PC-3 (cell line): ENCODE measurements around the gene VEGFC. TPM values are rescaled to one million over a fixed set of nuclear protein-coding genes. Genes with fewer than 3 reads are reported as not detected.

Experiments used
- ATAC-seq: fragments of 200-7000 bp; cut with Tn5 transposase; 2 replicates; pipeline ENCODE4 v1.9.1; 2020; ENCODE audit warnings: mild to moderate bottlenecking, moderate library complexity
- BruUV-seq: library from RNA; stranded (reverse); fragments of 400-500 nt; replicated peaks from 2 replicates; lab custom pipeline; 2021; lab: Mats Ljungman, UMichigan
- CTCF ChIA-PET: fragments of 300-600 bp; sonication (Branson Sonifier 250); formaldehyde crosslinking; loops from one replicate; lab custom pipeline; 2022; ENCODE audit warnings: antibody characterized with exemption; lab: Charles Lee
- POLR2A ChIA-PET: fragments of 300-600 bp; sonication (Branson Sonifier 250); formaldehyde crosslinking; loops from one replicate; lab custom pipeline; 2022; ENCODE audit warnings: antibody characterized with exemption; ENCODE audit not compliant: unreplicated experiment; lab: Charles Lee
- DNase-seq: peaks from one replicate; pipeline ENCODE4 v3.0.0-alpha.2; 2015
- H2AFZ ChIP-seq: fragments of 300-600 bp; sonication (generic); 2 replicates; pipeline ENCODE4 v1.6.0; 2016; ENCODE audit warnings: antibody characterized with exemption, low read length
- H3F3A ChIP-seq: fragments of 300-600 bp; sonication (generic); one replicate; pipeline ENCODE4 v1.6.0; 2017; ENCODE audit warnings: antibody characterized with exemption, low read length, control low read depth, mild to moderate bottlenecking; ENCODE audit not compliant: unreplicated experiment
- H3K27ac ChIP-seq: fragments of 300-600 bp; sonication (generic); 2 replicates; pipeline ENCODE4 v1.5.1; 2016; ENCODE audit warnings: mild to moderate bottlenecking, low read length
- H3K27me3 ChIP-seq: fragments of 300-600 bp; sonication (generic); 2 replicates; pipeline ENCODE4 v1.6.1; 2016; ENCODE audit warnings: low read length, mixed read lengths
- H3K36me3 ChIP-seq: fragments of 300-600 bp; sonication (generic); 2 replicates; pipeline ENCODE4 v1.6.1; 2016; ENCODE audit warnings: low read depth, mixed run types, low read length, mixed read lengths
- H3K4me1 ChIP-seq: fragments of 300-600 bp; sonication (generic); 2 replicates; pipeline ENCODE4 v1.5.1; 2016; ENCODE audit warnings: low read length; ENCODE audit not compliant: insufficient read depth
- H3K4me2 ChIP-seq: fragments of 300-600 bp; sonication (generic); 2 replicates; pipeline ENCODE4 v1.6.0; 2016; ENCODE audit warnings: low read length
- H3K4me3 ChIP-seq: fragments of 300-600 bp; sonication (generic); 2 replicates; pipeline ENCODE4 v1.5.1; 2016; ENCODE audit warnings: mild to moderate bottlenecking, low read length, mixed read lengths
- H3K79me2 ChIP-seq: fragments of 300-600 bp; sonication (generic); 2 replicates; pipeline ENCODE4 v1.6.1; 2017; ENCODE audit warnings: low read length, mixed read lengths
- H3K9ac ChIP-seq: fragments of 300-600 bp; sonication (generic); 2 replicates; pipeline ENCODE4 v1.6.0; 2016; ENCODE audit warnings: mild to moderate bottlenecking, low read length
- H3K9me2 ChIP-seq: fragments of 300-600 bp; sonication (generic); replicated peaks from 2 replicates; pipeline ENCODE4 v1.6.1; 2016; ENCODE audit warnings: mixed run types, low read length, mixed read lengths
- H3K9me3 ChIP-seq: fragments of 300-600 bp; sonication (generic); 2 replicates; pipeline ENCODE4 v1.6.1; 2016; ENCODE audit warnings: low read length, mixed read lengths
- H4K20me1 ChIP-seq: fragments of 300-600 bp; sonication (generic); 2 replicates; pipeline ENCODE4 v1.6.1; 2016; ENCODE audit warnings: low read length, mixed read lengths
- CTCF ChIP-seq: fragments of 300-600 bp; sonication (generic); conservative IDR thresholded peaks from 2 replicates; pipeline ENCODE4 v1.5.1; 2017; ENCODE audit warnings: antibody characterized with exemption, low read depth, mild to moderate bottlenecking, low read length
- EZH2 ChIP-seq: fragments of 300-600 bp; sonication (generic); IDR thresholded peaks from one replicate; pipeline ENCODE4 v1.6.1; 2017; ENCODE audit warnings: antibody characterized with exemption, mild to moderate bottlenecking, low read length; ENCODE audit not compliant: unreplicated experiment
- EZH2phosphoT487 ChIP-seq: fragments of 300-600 bp; sonication (generic); IDR thresholded peaks from 2 replicates; pipeline ENCODE4 v1.6.1; 2018; ENCODE audit warnings: mild to moderate bottlenecking, antibody characterized with exemption, low read length, borderline replicate concordance
- intact Hi-C: fragments of 100-400 bp; cut with micrococcal nuclease; formaldehyde crosslinking; loops from 2 replicates; pipeline ENCODE4 v1.9.0; 2023
- total RNA-seq: library from RNA; depleted of rRNA; stranded (reverse); fragments of >200 nt; gene quantifications from 2 replicates; pipeline ENCODE4 v1.2.3, GENCODE V29; 2014

VEGFC gene
- total RNA-seq, 1 experiment from 2014 or later: 36.6 TPM

GRCh38 chr4:176790398-176790797 is 2.3 kb downstream of the VEGFC start:
- H3K27ac ChIP-seq: peak overlapping the region; percentile 100
- H3K9ac ChIP-seq: peak overlapping the region; percentile 100
- peaks cover 20% of the 10 kb centered on the region for H4K20me1 ChIP-seq
- POLR2A ChIA-PET: no interaction called here
- H3K79me2 ChIP-seq: peaks cover 79% of the 10 kb centered on the region
- ATAC-seq: no peak
- H3K4me3 ChIP-seq: peak overlapping the region; percentile 98
- peak overlapping the region; percentile 89 for H3K4me2 ChIP-seq
- H3K27me3 ChIP-seq: no peaks in the 10 kb centered on the region
- H2AFZ ChIP-seq: no peak overlapping the region
- H3F3A ChIP-seq: peaks cover 14% of the 10 kb centered on the region
- H3K4me1 ChIP-seq: peaks cover 52% of the 10 kb centered on the region
- TF ChIP-seq CTCF (no peak), EZH2 (no peak), EZH2phosphoT487 (no peak)
- TSS peak; percentile 78 for BruUV-seq
- H3K9me2 ChIP-seq: no peaks in the 10 kb centered on the region
- H3K36me3 ChIP-seq: peaks cover 9% of the 10 kb centered on the region
- no peaks in the 10 kb centered on the region for H3K9me3 ChIP-seq
- DNase-seq: peak; percentile 25
- intact Hi-C loops: loop anchor here (1.0 to 5.0 kb wide), 10 partner anchors 9 to 547 kb away; no protein-coding TSS in a partner anchor
- CTCF ChIA-PET: no interaction called here

- Histone ChIP-seq H4K20me1 (peaks cover 20% of the 10 kb centered on the region), H3F3A (peaks cover 14% of the 10 kb centered on the region), H3K9ac (peak overlapping the region; percentile 100), H3K27ac (peak overlapping the region; percentile 100), H2AFZ (no peak overlapping the region), H3K4me3 (peak overlapping the region; percentile 98), H3K27me3 (no peaks in the 10 kb centered on the region), H3K79me2 (peaks cover 84% of the 10 kb centered on the region), H3K9me2 (no peaks in the 10 kb centered on the region), H3K36me3 (peaks cover 9% of the 10 kb centered on the region), H3K9me3 (no peaks in the 10 kb centered on the region), H3K4me1 (peaks cover 49% of the 10 kb centered on the region), H3K4me2 (peak overlapping the region; percentile 89)
- intact Hi-C loops: loop anchor here (1.0 to 5.0 kb wide), 11 partner anchors 9 to 547 kb away; no protein-coding TSS in a partner anchor
- no peak for TF ChIP-seq EZH2phosphoT487
- TF ChIP-seq CTCF: peak; percentile 79
- no peak for TF ChIP-seq EZH2
- BruUV-seq: no TSS peak
- DNase-seq (peak; percentile 89), ATAC-seq (peak; percentile 27)
- CTCF ChIA-PET: no interaction called here
- POLR2A ChIA-PET: no interaction called here
Observed at GRCh38 chr4:176789955-176790354, 2.8 kb downstream of the VEGFC start.

GRCh38 chr4:176788971-176789370 is 3.8 kb downstream of the VEGFC start:
- peaks cover 9% of the 10 kb centered on the region for H3K36me3 ChIP-seq
- ATAC-seq: no peak
- peaks cover 94% of the 10 kb centered on the region for H3K79me2 ChIP-seq
- H3K27ac ChIP-seq: peak overlapping the region; percentile 100
- intact Hi-C loops: loop anchor here (5.0 kb wide), 1 partner anchor 227 kb away; no protein-coding TSS in a partner anchor
- ChIA-PET CTCF (interaction anchor here (1.0 kb wide), 1 partner anchor 259 kb away, joined by 5 read pairs; no protein-coding TSS in a partner anchor), POLR2A (interaction anchor here (0.6 kb wide), 2 partner anchors 91 to 268 kb away, joined by 3 read pairs; no protein-coding TSS in a partner anchor)
- TF ChIP-seq EZH2 (no peak), EZH2phosphoT487 (no peak), CTCF (no peak)
- H3K9ac ChIP-seq: peak overlapping the region; percentile 100
- DNase-seq: peak; percentile 10
- H4K20me1 ChIP-seq: peaks cover 20% of the 10 kb centered on the region
- peak overlapping the region; percentile 89 for H3K4me2 ChIP-seq
- H3K4me1 ChIP-seq: peaks cover 44% of the 10 kb centered on the region
- no peaks in the 10 kb centered on the region for H3K27me3 ChIP-seq
- peaks cover 9% of the 10 kb centered on the region for H3F3A ChIP-seq
- peak overlapping the region; percentile 98 for H3K4me3 ChIP-seq
- H3K9me2 ChIP-seq: no peaks in the 10 kb centered on the region
- no peak overlapping the region for H2AFZ ChIP-seq
- no peaks in the 10 kb centered on the region for H3K9me3 ChIP-seq
- no TSS peak for BruUV-seq
